ENCODE measurements around the gene FCHO2.

Gene FCHO2

GRCh38 chr5:73045623-73046022 is 89.8 kb downstream of the FCHO2 start:
- no peaks in the 10 kb centered on the region for H3K27me3 ChIP-seq (ENCODE audit: insufficient read depth, insufficient read length)
- no peak for TF ChIP-seq ZNF274 (IDR thresholded peaks at IDR 0.05; ENCODE audit: low read depth, low read length)
- no peak for TF ChIP-seq YY1 (IDR thresholded peaks at IDR 0.05; ENCODE audit: insufficient read depth, insufficient read length)
- TF ChIP-seq SUZ12 (IDR thresholded peaks at IDR 0.05; ENCODE audit: extremely low read depth, insufficient read depth, insufficient read length) = no peak
- no peaks in the 10 kb centered on the region for H3K9me3 ChIP-seq (ENCODE audit: insufficient read depth, low read length)
- DNase-seq (ENCODE audit: low read depth, low spot score) = no peak
- no peak overlapping the region for H3K4me3 ChIP-seq (ENCODE audit: insufficient read length, low read depth)
- H3K9ac ChIP-seq (ENCODE audit: insufficient read length, low read depth) = no peak overlapping the region
- no peaks in the 10 kb centered on the region for H3K4me1 ChIP-seq (ENCODE audit: insufficient read depth, insufficient read length)
- H3K36me3 ChIP-seq (ENCODE audit: insufficient read depth, insufficient read length, low read length) = peaks cover 3% of the 10 kb centered on the region

GRCh38 chr5:73061593-73061992 is 105.8 kb downstream of the FCHO2 start:
- H3K4me3 ChIP-seq (ENCODE audit: insufficient read length, low read depth) = no peak overlapping the region
- H3K9me3 ChIP-seq (ENCODE audit: insufficient read depth, low read length) = no peaks in the 10 kb centered on the region
- TF ChIP-seq YY1 (IDR thresholded peaks at IDR 0.05; ENCODE audit: insufficient read depth, insufficient read length) = no peak
- TF ChIP-seq SUZ12 (IDR thresholded peaks at IDR 0.05; ENCODE audit: extremely low read depth, insufficient read depth, insufficient read length) = no peak
- no peak for TF ChIP-seq ZNF274 (IDR thresholded peaks at IDR 0.05; ENCODE audit: low read depth, low read length)
- no peaks in the 10 kb centered on the region for H3K4me1 ChIP-seq (ENCODE audit: insufficient read depth, insufficient read length)
- no peaks in the 10 kb centered on the region for H3K27me3 ChIP-seq (ENCODE audit: insufficient read depth, insufficient read length)
- no peaks in the 10 kb centered on the region for H3K36me3 ChIP-seq (ENCODE audit: insufficient read depth, insufficient read length, low read length)
- no peak for DNase-seq (ENCODE audit: low read depth, low spot score)
- no peak overlapping the region for H3K9ac ChIP-seq (ENCODE audit: insufficient read length, low read depth)

DNA sequence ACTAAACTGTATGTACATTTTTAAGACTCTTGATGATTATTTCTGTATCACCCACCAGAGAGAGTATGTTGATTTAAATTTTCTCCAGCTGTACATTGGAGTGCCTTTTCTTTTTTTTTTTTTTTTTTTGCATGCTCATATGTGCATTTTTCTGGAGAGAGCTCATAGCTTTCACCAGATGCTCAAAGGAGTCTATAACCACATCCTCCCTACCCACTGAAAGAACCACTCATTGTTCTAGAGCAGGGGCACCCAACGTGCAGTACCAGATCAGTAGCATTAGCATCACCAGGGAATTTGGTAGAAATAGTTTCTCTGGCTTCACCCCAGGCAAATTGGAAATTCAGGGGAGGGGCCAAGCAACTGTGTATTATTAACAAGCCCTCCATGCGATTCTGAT is 110.6 kb downstream of the FCHO2 start:
- H3K36me3 ChIP-seq (ENCODE audit: insufficient read depth, insufficient read length, low read length) = peaks cover 2% of the 10 kb centered on the region
- H3K4me3 ChIP-seq (ENCODE audit: insufficient read length, low read depth) = no peak overlapping the region
- no peak for DNase-seq (ENCODE audit: low read depth, low spot score)
- no peaks in the 10 kb centered on the region for H3K4me1 ChIP-seq (ENCODE audit: insufficient read depth, insufficient read length)
- no peak overlapping the region for H3K9ac ChIP-seq (ENCODE audit: insufficient read length, low read depth)
- no peaks in the 10 kb centered on the region for H3K27me3 ChIP-seq (ENCODE audit: insufficient read depth, insufficient read length)
- TF ChIP-seq SUZ12 (IDR thresholded peaks at IDR 0.05; ENCODE audit: extremely low read depth, insufficient read depth, insufficient read length) (no peak), YY1 (IDR thresholded peaks at IDR 0.05; ENCODE audit: insufficient read depth, insufficient read length) (no peak), ZNF274 (IDR thresholded peaks at IDR 0.05; ENCODE audit: low read depth, low read length) (no peak)
- no peaks in the 10 kb centered on the region for H3K9me3 ChIP-seq (ENCODE audit: insufficient read depth, low read length)

GRCh38 chr5:73067213-73067612 is 111.4 kb downstream of the FCHO2 start:
- no peak overlapping the region for H3K9ac ChIP-seq (ENCODE audit: insufficient read length, low read depth)
- no peak for DNase-seq (ENCODE audit: low read depth, low spot score)
- TF ChIP-seq YY1 (IDR thresholded peaks at IDR 0.05; ENCODE audit: insufficient read depth, insufficient read length) (no peak), ZNF274 (IDR thresholded peaks at IDR 0.05; ENCODE audit: low read depth, low read length) (no peak), SUZ12 (IDR thresholded peaks at IDR 0.05; ENCODE audit: extremely low read depth, insufficient read depth, insufficient read length) (no peak)

GRCh38 chr5:73081093-73081492 is 125.3 kb downstream of the FCHO2 start:
- no peaks in the 10 kb centered on the region for H3K27me3 ChIP-seq (ENCODE audit: insufficient read depth, insufficient read length)
- no peak overlapping the region for H3K9ac ChIP-seq (ENCODE audit: insufficient read length, low read depth)
- H3K4me3 ChIP-seq (ENCODE audit: insufficient read length, low read depth) = no peak overlapping the region
- no peaks in the 10 kb centered on the region for H3K4me1 ChIP-seq (ENCODE audit: insufficient read depth, insufficient read length)
- H3K36me3 ChIP-seq (ENCODE audit: insufficient read depth, insufficient read length, low read length) = peaks cover 2% of the 10 kb centered on the region
- no peaks in the 10 kb centered on the region for H3K9me3 ChIP-seq (ENCODE audit: insufficient read depth, low read length)
- DNase-seq (ENCODE audit: low read depth, low spot score) = no peak
- TF ChIP-seq SUZ12 (IDR thresholded peaks at IDR 0.05; ENCODE audit: extremely low read depth, insufficient read depth, insufficient read length) (no peak), YY1 (IDR thresholded peaks at IDR 0.05; ENCODE audit: insufficient read depth, insufficient read length) (no peak), ZNF274 (IDR thresholded peaks at IDR 0.05; ENCODE audit: low read depth, low read length) (no peak)

More at GRCh38 chr5:73067213-73067612, 111.4 kb downstream of the FCHO2 start:
- Histone ChIP-seq H3K36me3 (ENCODE audit: insufficient read depth, insufficient read length, low read length) (peaks cover 2% of the 10 kb centered on the region), H3K4me1 (ENCODE audit: insufficient read depth, insufficient read length) (no peaks in the 10 kb centered on the region), H3K4me3 (ENCODE audit: insufficient read length, low read depth) (no peak overlapping the region), H3K9me3 (ENCODE audit: insufficient read depth, low read length) (no peaks in the 10 kb centered on the region), H3K27me3 (ENCODE audit: insufficient read depth, insufficient read length) (no peaks in the 10 kb centered on the region)

- Histone ChIP-seq H3K27me3 (ENCODE audit: insufficient read depth, insufficient read length) (no peaks in the 10 kb centered on the region), H3K9ac (ENCODE audit: insufficient read length, low read depth) (no peak overlapping the region), H3K36me3 (ENCODE audit: insufficient read depth, insufficient read length, low read length) (no peaks in the 10 kb centered on the region), H3K4me3 (ENCODE audit: insufficient read length, low read depth) (no peak overlapping the region), H3K9me3 (ENCODE audit: insufficient read depth, low read length) (no peaks in the 10 kb centered on the region), H3K4me1 (ENCODE audit: insufficient read depth, insufficient read length) (no peaks in the 10 kb centered on the region)
- no peak for TF ChIP-seq YY1 (IDR thresholded peaks at IDR 0.05; ENCODE audit: insufficient read depth, insufficient read length)
- TF ChIP-seq SUZ12 (IDR thresholded peaks at IDR 0.05; ENCODE audit: extremely low read depth, insufficient read depth, insufficient read length) = no peak
- TF ChIP-seq ZNF274 (IDR thresholded peaks at IDR 0.05; ENCODE audit: low read depth, low read length) = no peak
- no peak for DNase-seq (ENCODE audit: low read depth, low spot score)
These were observed 132.2 kb downstream of the FCHO2 start for GRCh38 chr5:73088026-73088425.

DNA sequence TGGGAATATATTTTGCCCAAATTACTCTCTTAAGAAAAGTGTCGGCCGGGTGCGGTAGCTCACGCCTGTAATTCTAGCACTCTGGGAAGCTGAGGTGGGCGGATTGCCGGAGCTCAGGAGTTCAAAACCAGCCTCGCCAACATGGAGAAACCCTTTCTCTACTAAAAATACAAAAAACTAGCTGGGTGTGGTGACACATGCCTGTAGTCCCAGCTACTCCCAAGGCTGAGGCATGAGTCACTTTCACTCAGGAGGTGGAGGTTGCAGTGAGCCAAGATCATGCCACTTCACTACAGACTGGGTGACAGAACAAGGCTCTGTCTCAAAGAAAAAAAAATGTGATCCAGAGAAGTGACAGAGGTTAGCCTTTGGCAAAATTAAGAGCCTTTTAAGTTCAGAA is 138.1 kb downstream of the FCHO2 start:
- H3K36me3 ChIP-seq (ENCODE audit: insufficient read depth, insufficient read length, low read length) = no peaks in the 10 kb centered on the region
- no peak overlapping the region for H3K9ac ChIP-seq (ENCODE audit: insufficient read length, low read depth)
- TF ChIP-seq ZNF274 (IDR thresholded peaks at IDR 0.05; ENCODE audit: low read depth, low read length) = no peak
- H3K4me1 ChIP-seq (ENCODE audit: insufficient read depth, insufficient read length) = no peaks in the 10 kb centered on the region
- no peaks in the 10 kb centered on the region for H3K27me3 ChIP-seq (ENCODE audit: insufficient read depth, insufficient read length)
- DNase-seq (ENCODE audit: low read depth, low spot score) = no peak
- no peak overlapping the region for H3K4me3 ChIP-seq (ENCODE audit: insufficient read length, low read depth)
- 0 out of 2 replicates have a peak, but pooled peaks cover 6% of the 10 kb centered on the region for H3K9me3 ChIP-seq (ENCODE audit: insufficient read depth, low read length)

DNA sequence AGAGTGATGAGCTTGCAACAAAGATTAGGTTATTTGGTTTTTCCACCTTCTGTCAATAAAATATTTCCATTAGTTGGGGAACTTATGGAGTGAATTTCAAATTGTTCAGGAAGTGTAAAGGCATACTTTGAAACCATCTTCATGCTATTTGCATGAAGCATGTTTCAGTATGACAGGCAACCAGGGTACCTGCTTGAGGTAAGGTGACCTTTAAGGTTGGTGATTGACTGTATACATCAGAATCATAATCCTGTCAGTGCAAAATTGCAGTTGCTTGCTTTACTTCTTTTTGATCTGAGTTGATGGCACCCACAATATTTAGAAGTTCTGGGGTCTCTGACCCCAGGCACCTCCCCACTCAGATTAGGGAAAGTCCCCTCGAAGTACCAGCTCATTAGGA is 138.6 kb downstream of the FCHO2 start:
- TF ChIP-seq SUZ12 (IDR thresholded peaks at IDR 0.05; ENCODE audit: extremely low read depth, insufficient read depth, insufficient read length) (no peak), ZNF274 (IDR thresholded peaks at IDR 0.05; ENCODE audit: low read depth, low read length) (no peak), YY1 (IDR thresholded peaks at IDR 0.05; ENCODE audit: insufficient read depth, insufficient read length) (no peak)
- no peak overlapping the region for H3K9ac ChIP-seq (ENCODE audit: insufficient read length, low read depth)

More for the DNA sequence above, 138.6 kb downstream of the FCHO2 start:
- H3K4me3 ChIP-seq (ENCODE audit: insufficient read length, low read depth) = no peak overlapping the region
- no peaks in the 10 kb centered on the region for H3K27me3 ChIP-seq (ENCODE audit: insufficient read depth, insufficient read length)
- H3K4me1 ChIP-seq (ENCODE audit: insufficient read depth, insufficient read length) = no peaks in the 10 kb centered on the region
- 0 out of 2 replicates have a peak, but pooled peaks cover 6% of the 10 kb centered on the region for H3K9me3 ChIP-seq (ENCODE audit: insufficient read depth, low read length)
- no peaks in the 10 kb centered on the region for H3K36me3 ChIP-seq (ENCODE audit: insufficient read depth, insufficient read length, low read length)
- no peak for DNase-seq (ENCODE audit: low read depth, low spot score)

Data from NT2/D1 (cell line).